Suprapubic skin (tissue), 4 donors: Measurements from ENCODE around the gene C2CD4C.

Experiments
- POLR2A ChIP-seq, 2 donors: fragments of 450-650 bp; IDR thresholded peaks; one replicate each; pipeline ENCODE4 v1.6.1; 2017; ENCODE audit warnings: antibody characterized with exemption in 2 of 2, mild to moderate bottlenecking in 2 of 2, moderate library complexity in 2 of 2
- POLR2AphosphoS5 ChIP-seq, 3 donors: sonication (generic); formaldehyde crosslinking; IDR thresholded peaks; one replicate each; pipeline ENCODE4 v1.6.1; 2017; ENCODE audit warnings: antibody characterized with exemption in 3 of 3
- TF ChIP-seq, protein P1 (sequence below), 2 donors: fragments of 200-600 bp in 1 of 2; fragments of 450-650 bp in 1 of 2; sonication (generic) in 1 of 2; IDR thresholded peaks; one replicate each; pipeline ENCODE4 v1.5.1; 2016 to 2019; ENCODE audit warnings: antibody characterized with exemption in 2 of 2, mild to moderate bottlenecking in 1 of 2, moderate library complexity in 1 of 2

DNA sequence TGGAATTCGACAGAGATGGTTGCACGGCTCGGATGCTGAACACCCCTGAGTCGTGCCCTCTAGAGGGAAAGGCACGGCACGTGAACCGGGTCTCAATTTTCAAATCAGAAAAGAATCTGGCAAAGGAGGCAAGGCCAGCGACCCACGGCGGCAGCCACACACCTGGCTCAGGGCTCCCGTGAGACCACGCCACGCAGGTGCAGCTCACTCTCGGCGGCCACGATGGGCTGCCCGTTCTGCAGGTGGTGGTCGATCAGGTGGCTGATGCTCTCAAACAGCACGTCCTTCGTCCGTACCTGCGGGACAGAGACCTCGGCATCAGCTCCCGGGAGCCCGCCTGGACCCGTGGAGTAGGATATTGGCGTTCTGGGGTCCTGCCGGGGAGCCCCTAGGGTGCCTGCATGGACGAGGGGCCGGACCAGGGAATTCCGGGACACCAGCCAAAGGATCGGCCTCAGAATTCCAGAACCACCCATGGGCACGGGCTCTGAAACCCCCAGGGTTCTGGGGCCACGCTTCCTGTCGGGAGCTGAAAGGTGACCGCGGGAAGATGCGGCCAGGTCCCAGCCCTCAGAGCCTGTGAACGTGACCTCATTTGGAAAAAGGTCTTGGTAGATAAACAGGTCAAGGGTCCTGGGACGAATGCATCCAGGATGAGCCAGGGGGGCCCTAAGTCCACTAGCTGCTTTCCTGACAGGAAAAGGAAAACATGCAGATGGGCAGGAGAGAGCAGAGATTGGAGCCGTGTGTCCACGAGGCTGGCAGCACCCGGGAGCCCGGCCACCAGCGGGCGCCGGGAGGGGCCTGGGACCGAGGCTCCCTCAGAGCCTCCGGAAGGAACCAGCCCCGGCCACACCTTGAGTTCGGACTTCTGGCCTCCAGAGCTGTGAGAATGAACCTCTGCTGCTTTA lies 10.1 kb upstream of the C2CD4C start:
- TF ChIP-seq, protein P1, sequence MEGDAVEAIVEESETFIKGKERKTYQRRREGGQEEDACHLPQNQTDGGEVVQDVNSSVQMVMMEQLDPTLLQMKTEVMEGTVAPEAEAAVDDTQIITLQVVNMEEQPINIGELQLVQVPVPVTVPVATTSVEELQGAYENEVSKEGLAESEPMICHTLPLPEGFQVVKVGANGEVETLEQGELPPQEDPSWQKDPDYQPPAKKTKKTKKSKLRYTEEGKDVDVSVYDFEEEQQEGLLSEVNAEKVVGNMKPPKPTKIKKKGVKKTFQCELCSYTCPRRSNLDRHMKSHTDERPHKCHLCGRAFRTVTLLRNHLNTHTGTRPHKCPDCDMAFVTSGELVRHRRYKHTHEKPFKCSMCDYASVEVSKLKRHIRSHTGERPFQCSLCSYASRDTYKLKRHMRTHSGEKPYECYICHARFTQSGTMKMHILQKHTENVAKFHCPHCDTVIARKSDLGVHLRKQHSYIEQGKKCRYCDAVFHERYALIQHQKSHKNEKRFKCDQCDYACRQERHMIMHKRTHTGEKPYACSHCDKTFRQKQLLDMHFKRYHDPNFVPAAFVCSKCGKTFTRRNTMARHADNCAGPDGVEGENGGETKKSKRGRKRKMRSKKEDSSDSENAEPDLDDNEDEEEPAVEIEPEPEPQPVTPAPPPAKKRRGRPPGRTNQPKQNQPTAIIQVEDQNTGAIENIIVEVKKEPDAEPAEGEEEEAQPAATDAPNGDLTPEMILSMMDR (IDR thresholded peaks at IDR 0.05), result no peak
- TF ChIP-seq POLR2A (IDR thresholded peaks at IDR 0.05) (no peak), POLR2AphosphoS5 (IDR thresholded peaks at IDR 0.05) (no peak)
